Esophagus muscularis mucosa (tissue), 4 donors: ENCODE data around the gene AANAT.

Source experiments
- EP300 ChIP-seq: sonication (generic); formaldehyde crosslinking; IDR thresholded peaks from one replicate; pipeline ENCODE4 v1.6.1; 2017; ENCODE audit warnings: antibody characterized with exemption
- POLR2A ChIP-seq: fragments of 450-650 bp; IDR thresholded peaks from one replicate; pipeline ENCODE4 v1.6.1; 2017; ENCODE audit warnings: antibody characterized with exemption, moderate library complexity, mild to moderate bottlenecking, low read depth
- POLR2AphosphoS5 ChIP-seq, 2 donors: sonication (generic); formaldehyde crosslinking; IDR thresholded peaks; one replicate each; pipeline ENCODE4 v1.6.1; 2017; ENCODE audit warnings: antibody characterized with exemption in 2 of 2
- TF ChIP-seq, protein P1 (sequence below), 3 experiments: fragments of 200-600 bp in 2 of 3; fragments of 450-650 bp in 1 of 3; sonication (generic) in 2 of 3; IDR thresholded peaks; one replicate each; pipeline ENCODE4 v1.5.1; 2017 to 2019; ENCODE audit warnings: antibody characterized with exemption in 3 of 3, mild to moderate bottlenecking in 2 of 3, moderate library complexity in 1 of 3

- TF ChIP-seq, protein P1, sequence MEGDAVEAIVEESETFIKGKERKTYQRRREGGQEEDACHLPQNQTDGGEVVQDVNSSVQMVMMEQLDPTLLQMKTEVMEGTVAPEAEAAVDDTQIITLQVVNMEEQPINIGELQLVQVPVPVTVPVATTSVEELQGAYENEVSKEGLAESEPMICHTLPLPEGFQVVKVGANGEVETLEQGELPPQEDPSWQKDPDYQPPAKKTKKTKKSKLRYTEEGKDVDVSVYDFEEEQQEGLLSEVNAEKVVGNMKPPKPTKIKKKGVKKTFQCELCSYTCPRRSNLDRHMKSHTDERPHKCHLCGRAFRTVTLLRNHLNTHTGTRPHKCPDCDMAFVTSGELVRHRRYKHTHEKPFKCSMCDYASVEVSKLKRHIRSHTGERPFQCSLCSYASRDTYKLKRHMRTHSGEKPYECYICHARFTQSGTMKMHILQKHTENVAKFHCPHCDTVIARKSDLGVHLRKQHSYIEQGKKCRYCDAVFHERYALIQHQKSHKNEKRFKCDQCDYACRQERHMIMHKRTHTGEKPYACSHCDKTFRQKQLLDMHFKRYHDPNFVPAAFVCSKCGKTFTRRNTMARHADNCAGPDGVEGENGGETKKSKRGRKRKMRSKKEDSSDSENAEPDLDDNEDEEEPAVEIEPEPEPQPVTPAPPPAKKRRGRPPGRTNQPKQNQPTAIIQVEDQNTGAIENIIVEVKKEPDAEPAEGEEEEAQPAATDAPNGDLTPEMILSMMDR (IDR thresholded peaks at IDR 0.05) = no peak
- TF ChIP-seq POLR2A = no peak
- no peak for TF ChIP-seq POLR2AphosphoS5 (IDR thresholded peaks at IDR 0.05)
- no peak for TF ChIP-seq EP300
Measured at GRCh38 chr17:76497699-76497978, 30.2 kb downstream of the AANAT start.
